GM18511 (cell line): ENCODE data around the gene STX4.
"Not testable (repeated sequence)": the region's sequence is repeated elsewhere in the genome, so short reads cannot be mapped to it uniquely, and the experiment has no call there.

Source experiments
- ATAC-seq: cut with Tn5 transposase; IDR thresholded peaks from one replicate; pipeline ENCODE4 v1.9.1; 2021; ENCODE audit warnings: mild to moderate bottlenecking, moderate library complexity; ENCODE audit not compliant: unreplicated experiment

The STX4 gene

GRCh38 chr16:31017756-31018155 is 15.6 kb upstream of the STX4 start:
- not testable (repeated sequence) for ATAC-seq

- no peak for ATAC-seq
These were observed 12.8 kb upstream of the STX4 start for GRCh38 chr16:31020536-31020935.

- ATAC-seq: no peak
These were observed 10.7 kb upstream of the STX4 start for GRCh38 chr16:31022544-31023251.

GRCh38 chr16:31023252-31023602 is 10.1 kb upstream of the STX4 start:
- no peak for ATAC-seq

- no peak for ATAC-seq
These were observed 9.6 kb upstream of the STX4 start for GRCh38 chr16:31023627-31024226.

- ATAC-seq: no peak
These were observed 8.0 kb upstream of the STX4 start for GRCh38 chr16:31025339-31025738.

- ATAC-seq: no peak
These were observed 4.1 kb upstream of the STX4 start for GRCh38 chr16:31029272-31029671.

- no peak for ATAC-seq
These were observed 2.1 kb upstream of the STX4 start for GRCh38 chr16:31031276-31031675.

GRCh38 chr16:31033709-31034492 is 543 bp downstream of the STX4 start:
- peak; percentile 52 for ATAC-seq

GRCh38 chr16:31036691-31037090 is 3.3 kb downstream of the STX4 start:
- no peak for ATAC-seq

- ATAC-seq: no peak
These were observed 5.6 kb downstream of the STX4 start for GRCh38 chr16:31038993-31039392.

GRCh38 chr16:31042866-31043265 is 9.5 kb downstream of the STX4 start:
- no peak for ATAC-seq

- no peak for ATAC-seq
These were observed 10.0 kb downstream of the STX4 start for GRCh38 chr16:31043352-31043751.

- no peak for ATAC-seq
These were observed 10.6 kb downstream of the STX4 start for GRCh38 chr16:31043898-31044481.

- ATAC-seq: no peak
These were observed 17.1 kb downstream of the STX4 start for GRCh38 chr16:31050280-31051030.

- ATAC-seq: no peak
These were observed 18.8 kb downstream of the STX4 start for GRCh38 chr16:31052114-31052513.

GRCh38 chr16:31055613-31056012 is 22.3 kb downstream of the STX4 start:
- ATAC-seq: no peak

GRCh38 chr16:31061126-31061812 is 27.9 kb downstream of the STX4 start:
- no peak for ATAC-seq

- no peak for ATAC-seq
These were observed 28.6 kb downstream of the STX4 start for GRCh38 chr16:31061813-31062440.

- no peak for ATAC-seq
These were observed 30.1 kb downstream of the STX4 start for GRCh38 chr16:31063495-31063842.
